Measurements from ENCODE around the gene C1orf74.

- TF ChIP-seq CTCF (IDR thresholded peaks at IDR 0.05; ENCODE audit: low read depth, low read length, missing input control) (no peak), TAF1 (conservative IDR thresholded peaks at IDR 0.05) (no peak)
Observed at GRCh38 chr1:209817691-209818090, 33.3 kb upstream of the C1orf74 start.
